Endothelial cell of umbilical vein (primary cell): ENCODE results near the gene LHX3. TPM values are rescaled to one million over a fixed set of nuclear protein-coding genes. Genes with fewer than 3 reads are reported as not detected.

ENCODE experiments used
- BruUV-seq: library from RNA; stranded (reverse); fragments of 400-500 nt; replicated peaks from 2 replicates; lab custom pipeline; 2021; lab: Mats Ljungman, UMichigan
- CTCF ChIA-PET: fragments of 300-600, 350-600 bp; sonication (Branson Sonifier 250); formaldehyde crosslinking; loops from one replicate; lab custom pipeline; 2021; ENCODE audit warnings: antibody characterized with exemption, inconsistent platforms; lab: Charles Lee
- POLR2A ChIA-PET: fragments of 300-600, 350-600 bp; sonication (Branson Sonifier 250); formaldehyde crosslinking; loops from one replicate; lab custom pipeline; 2021; ENCODE audit warnings: antibody characterized with exemption, inconsistent platforms; lab: Charles Lee
- DNase-seq: peaks from one replicate; pipeline ENCODE4 v3.0.0-alpha.2; 2011; ENCODE audit warnings: low read depth, low spot score
- FAIRE-seq: peaks from 2 replicates; lab custom pipeline; 2011; peaks lifted over from hg19 to GRCh38; lab: Jason Lieb, UNC
- H2AFZ ChIP-seq: 2 replicates; pipeline ENCODE4 v1.6.0; 2012; ENCODE audit warnings: low read depth, low read length, control low read depth, inconsistent platforms
- H3K27ac ChIP-seq: 2 replicates; pipeline ENCODE4 v1.5.1; 2011; ENCODE audit warnings: low read depth, mild to moderate bottlenecking, control low read depth, low read length, moderate library complexity; ENCODE audit not compliant: insufficient read depth
- H3K27me3 ChIP-seq, 2 experiments: 2 replicates each; pipeline versions ENCODE4 v1.6.0 to v1.6.1; 2011; ENCODE audit warnings: low read length in 2 of 2, mixed read lengths in 1 of 2; ENCODE audit not compliant: control insufficient read depth in 2 of 2, insufficient read depth in 2 of 2
- H3K36me3 ChIP-seq, 2 experiments: 2 replicates in 1 of 2; 3 replicates in 1 of 2; pipeline ENCODE4 v1.5.1; 2011; ENCODE audit warnings: low read length in 2 of 2, mild to moderate bottlenecking in 1 of 2, moderate library complexity in 1 of 2; ENCODE audit not compliant: control insufficient read depth in 2 of 2, insufficient read depth in 2 of 2; ENCODE audit errors: extremely low read depth in 1 of 2
- H3K4me1 ChIP-seq: 3 replicates; pipeline ENCODE4 v1.5.1; 2011; ENCODE audit warnings: mild to moderate bottlenecking, low read length; ENCODE audit not compliant: control insufficient read depth, insufficient read depth; ENCODE audit errors: extremely low read depth
- H3K4me2 ChIP-seq: 2 replicates; pipeline ENCODE4 v1.6.1; 2011; ENCODE audit warnings: low read length, control low read depth, mixed read lengths; ENCODE audit not compliant: insufficient read depth
- H3K4me3 ChIP-seq, 3 experiments: fragments of 200-600 bp in 1 of 3; sonication (generic), shearing (Covaris generic) in 1 of 3; replicated peaks in 1 of 3; 2 replicates each; pipeline ENCODE4 v1.5.1; 2011 to 2016; ENCODE audit warnings: control low read depth in 3 of 3, low read length in 3 of 3, mild to moderate bottlenecking in 2 of 3, inconsistent platforms in 1 of 3, low read depth in 1 of 3, moderate library complexity in 1 of 3; ENCODE audit not compliant: insufficient read depth in 1 of 3
- H3K79me2 ChIP-seq: 2 replicates; pipeline ENCODE4 v1.6.0; 2012; ENCODE audit warnings: low read length, inconsistent platforms; ENCODE audit not compliant: control insufficient read depth, insufficient read depth
- H3K9ac ChIP-seq: replicated peaks from 2 replicates; pipeline ENCODE3; 2011; ENCODE audit warnings: low read length, control low read depth; ENCODE audit not compliant: insufficient read depth; ENCODE audit errors: extremely low read depth
- H3K9me1 ChIP-seq: replicated peaks from 3 replicates; pipeline ENCODE4 v1.6.0; 2011; ENCODE audit warnings: mild to moderate bottlenecking, low read length; ENCODE audit not compliant: control insufficient read depth, insufficient read depth; ENCODE audit errors: extremely low read depth
- H3K9me3 ChIP-seq: replicated peaks from 2 replicates; pipeline ENCODE4 v1.5.1; 2012; ENCODE audit warnings: low read length, inconsistent platforms; ENCODE audit not compliant: control insufficient read depth, insufficient read depth
- H4K20me1 ChIP-seq: replicated peaks from 2 replicates; pipeline ENCODE3; 2011; ENCODE audit warnings: mild to moderate bottlenecking, low read length; ENCODE audit not compliant: control insufficient read depth, insufficient read depth; ENCODE audit errors: extremely low read depth
- CTCF ChIP-seq, 2 donors: IDR thresholded peaks; 1 replicate in 1 of 2; 2 replicates in 1 of 2; pipeline ENCODE4 v1.5.1; 2011; ENCODE audit warnings: low read length in 2 of 2, mild to moderate bottlenecking in 2 of 2, moderate library complexity in 2 of 2, control low read depth in 1 of 2, inconsistent platforms in 1 of 2, low read depth in 1 of 2; ENCODE audit not compliant: insufficient read depth in 1 of 2; ENCODE audit errors: extremely low read depth in 1 of 2
- EZH2 ChIP-seq: IDR thresholded peaks from 2 replicates; pipeline ENCODE4 v1.6.1; 2012; ENCODE audit warnings: borderline replicate concordance, low read depth, mild to moderate bottlenecking, moderate library complexity, low read length, inconsistent platforms; ENCODE audit not compliant: severe bottlenecking
- FOS ChIP-seq: IDR thresholded peaks from 2 replicates; pipeline ENCODE4 v1.6.1; 2011; ENCODE audit warnings: mild to moderate bottlenecking, low read length, moderate library complexity, borderline replicate concordance; ENCODE audit not compliant: insufficient read depth
- GATA2 ChIP-seq: IDR thresholded peaks from 2 replicates; pipeline ENCODE4 v1.7.0; 2011; ENCODE audit warnings: low read depth, mild to moderate bottlenecking, moderate library complexity, mixed read lengths, low read length; ENCODE audit not compliant: insufficient read length, insufficient read depth
- JUN ChIP-seq: IDR thresholded peaks from 2 replicates; pipeline ENCODE4 v1.6.1; 2011; ENCODE audit warnings: borderline replicate concordance, low read depth; ENCODE audit not compliant: insufficient read length, insufficient read depth
- MAX ChIP-seq: IDR thresholded peaks from 2 replicates; pipeline ENCODE4 v1.6.1; 2011; ENCODE audit not compliant: insufficient read depth, insufficient read length
- MYC ChIP-seq: IDR thresholded peaks from one replicate; pipeline ENCODE4 v1.6.1; 2011; ENCODE audit warnings: mild to moderate bottlenecking, low read depth, low read length
- POLR2A ChIP-seq: IDR thresholded peaks from 2 replicates; pipeline ENCODE4 v1.6.1; 2012; ENCODE audit warnings: low read depth, mild to moderate bottlenecking, control low read depth, low read length
- POLR2AphosphoS5 ChIP-seq: IDR thresholded peaks from 2 replicates; pipeline ENCODE4 v1.6.1; 2012; ENCODE audit warnings: low read depth, mild to moderate bottlenecking, control low read depth, low read length, moderate library complexity; ENCODE audit not compliant: insufficient read depth
- dilution Hi-C: fragments of 300-500 bp; cut with MboI; formaldehyde crosslinking; loops from one replicate; pipeline ENCODE4 v1.15.0; 2019; ENCODE audit warnings: low sequenced_read_pairs; ENCODE audit not compliant: extremely low pct_ligation_motif_present
- intact Hi-C: fragments of 100-400 bp; cut with micrococcal nuclease; formaldehyde crosslinking; loops from one replicate; pipeline ENCODE4 v1.10.0; 2022
- polyA plus RNA-seq, 4 experiments: library from polyadenylated mRNA; depleted of rRNA in 3 of 4; stranded (reverse) in 3 of 4; unstranded in 1 of 4; fragments of >200 nt; gene quantifications; 2 replicates each; pipeline versions ENCODE4 v1.2.1 to v1.2.3, GENCODE V29; 2011 to 2012; ENCODE audit warnings: missing spikeins in 1 of 4
- total RNA-seq: library from RNA; stranded (reverse); gene quantifications from 2 replicates; pipeline ENCODE4 v1.2.3, GENCODE V29; 2021

Gene LHX3
- total and polyA plus RNA-seq, 2 donors (not counting 3 experiments of a cell fraction or from before 2014, with no cell fraction given), result not detected

- no TSS peak for BruUV-seq
- DNase-seq (no peak), FAIRE-seq (no peak)
- TF ChIP-seq JUN, result no peak
- no peak for TF ChIP-seq MYC
- TF ChIP-seq CTCF (IDR thresholded peaks at IDR 0.05; ENCODE audit: extremely low read depth in 1 of 2, insufficient read depth in 1 of 2, low read depth in 1 of 2, low read length in 2 of 2), result no peak
- no peak for TF ChIP-seq GATA2
- no peak for TF ChIP-seq FOS
- no peak for TF ChIP-seq POLR2A
- TF ChIP-seq EZH2, result no peak
- no peak for TF ChIP-seq POLR2AphosphoS5
- no peak for TF ChIP-seq MAX
- ChIA-PET POLR2A (no interaction called here), CTCF (no interaction called here)
- dilution Hi-C loops (no loop called here), intact Hi-C loops (no loop called here)
- Histone ChIP-seq H3K27me3 (peaks cover 0 to 7% of the 10 kb centered on the region in 2 experiments), H3K9me3 (no peaks in the 10 kb centered on the region), H3K27ac (no peak overlapping the region), H4K20me1 (no peaks in the 10 kb centered on the region), H3K79me2 (no peaks in the 10 kb centered on the region), H3K9ac (no peak overlapping the region), H3K4me3 (no peak overlapping the region), H3K4me2 (no peak overlapping the region), H3K36me3 (no peaks in the 10 kb centered on the region), H3K4me1 (no peaks in the 10 kb centered on the region), H3K9me1 (no peaks in the 10 kb centered on the region), H2AFZ (no peak overlapping the region)
Measured at GRCh38 chr9:136185066-136185465, 19.9 kb downstream of the LHX3 start.
